Chondrocyte (in vitro differentiated cells): ENCODE results near the gene TBPL1. TPM values are rescaled to one million over a fixed set of nuclear protein-coding genes. Genes with fewer than 3 reads are reported as not detected.
A peak's percentile ranks its signal among the peaks of the same experiment; 100 is the strongest.
"Not testable (repeated sequence)": the region's sequence is repeated elsewhere in the genome, so short reads cannot be mapped to it uniquely, and the experiment has no call there.

Source experiments
- DNase-seq: peaks from one replicate; pipeline ENCODE4 v3.0.0; 2021; ENCODE audit warnings: mixed read lengths, low spot score
- H3K27ac Mint-ChIP-seq: one replicate; pipeline ENCODE4 v1.8.0; 2021; ENCODE audit warnings: mild to moderate bottlenecking, moderate library complexity, mixed read lengths; ENCODE audit not compliant: unreplicated experiment
- H3K27me3 Mint-ChIP-seq: 2 replicates; pipeline ENCODE4 v1.8.0; 2021; ENCODE audit warnings: low read depth, mixed read lengths
- H3K36me3 Mint-ChIP-seq: 2 replicates; pipeline ENCODE4 v1.8.0; 2021; ENCODE audit warnings: low read depth, mixed read lengths
- H3K4me1 Mint-ChIP-seq: 2 replicates; pipeline ENCODE4 v1.8.0; 2021; ENCODE audit warnings: low read depth, mild to moderate bottlenecking, mixed read lengths
- H3K4me3 Mint-ChIP-seq: one replicate; pipeline ENCODE4 v1.8.0; 2021; ENCODE audit warnings: mild to moderate bottlenecking, moderate library complexity, mixed read lengths; ENCODE audit not compliant: unreplicated experiment
- H3K9me3 Mint-ChIP-seq: 2 replicates; pipeline ENCODE4 v1.8.0; 2021; ENCODE audit warnings: low read depth, mixed read lengths
- total RNA-seq: library from RNA; stranded (reverse); gene quantifications from 3 replicates; pipeline ENCODE4 v1.2.1, GENCODE V29; 2021
- TF ChIP-seq, protein P1 (sequence below): fragments of 200-600 bp; sonication (generic); IDR thresholded peaks from 2 replicates; pipeline ENCODE4 v1.5.0; 2021; ENCODE audit warnings: antibody characterized with exemption, mild to moderate bottlenecking, moderate library complexity

Gene TBPL1
- total RNA-seq, 1 donor from 2014 or later = 28.5 TPM

DNA sequence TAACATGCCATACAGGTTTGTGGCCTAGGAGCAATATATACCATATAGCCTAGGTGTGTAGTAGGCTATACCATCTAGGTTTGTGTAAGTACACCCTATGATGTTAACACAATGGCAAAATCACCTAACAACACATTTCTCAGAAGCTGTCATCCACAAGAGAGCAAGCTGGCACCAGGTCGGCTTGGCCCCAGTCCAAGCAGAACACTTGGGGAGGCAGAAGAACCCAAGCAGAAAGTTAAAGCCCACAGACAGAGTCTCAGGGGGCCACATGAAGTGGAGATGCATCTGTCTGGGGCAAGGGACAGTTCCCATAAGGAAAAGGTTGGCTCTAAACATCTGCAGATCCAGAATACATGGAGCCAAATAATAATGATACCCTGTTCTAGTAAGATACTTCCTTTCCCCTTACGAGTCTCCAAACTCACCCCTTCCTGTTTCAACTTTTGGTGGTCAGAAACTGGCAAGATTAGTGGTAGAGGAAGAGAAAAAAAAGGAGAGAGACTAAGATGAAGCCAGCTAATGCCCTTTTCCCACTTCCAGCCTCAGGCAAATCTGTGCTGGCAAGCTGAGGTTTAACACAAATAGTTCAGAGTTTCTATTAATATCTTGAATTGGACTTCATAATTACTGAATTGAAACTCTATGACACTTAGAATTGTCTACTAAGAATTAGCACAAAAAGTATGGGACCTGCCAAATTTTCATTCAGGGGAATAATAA lies 34.7 kb upstream of the TBPL1 start:
- Mint-ChIP-seq H3K36me3 (peaks cover 2% of the 10 kb centered on the region), H3K4me3 (no peak overlapping the region), H3K4me1 (peaks cover 15% of the 10 kb centered on the region), H3K27me3 (no peaks in the 10 kb centered on the region), H3K9me3 (peaks cover 4% of the 10 kb centered on the region), H3K27ac (no peak overlapping the region)
- DNase-seq = no peak
- TF ChIP-seq, protein P1, sequence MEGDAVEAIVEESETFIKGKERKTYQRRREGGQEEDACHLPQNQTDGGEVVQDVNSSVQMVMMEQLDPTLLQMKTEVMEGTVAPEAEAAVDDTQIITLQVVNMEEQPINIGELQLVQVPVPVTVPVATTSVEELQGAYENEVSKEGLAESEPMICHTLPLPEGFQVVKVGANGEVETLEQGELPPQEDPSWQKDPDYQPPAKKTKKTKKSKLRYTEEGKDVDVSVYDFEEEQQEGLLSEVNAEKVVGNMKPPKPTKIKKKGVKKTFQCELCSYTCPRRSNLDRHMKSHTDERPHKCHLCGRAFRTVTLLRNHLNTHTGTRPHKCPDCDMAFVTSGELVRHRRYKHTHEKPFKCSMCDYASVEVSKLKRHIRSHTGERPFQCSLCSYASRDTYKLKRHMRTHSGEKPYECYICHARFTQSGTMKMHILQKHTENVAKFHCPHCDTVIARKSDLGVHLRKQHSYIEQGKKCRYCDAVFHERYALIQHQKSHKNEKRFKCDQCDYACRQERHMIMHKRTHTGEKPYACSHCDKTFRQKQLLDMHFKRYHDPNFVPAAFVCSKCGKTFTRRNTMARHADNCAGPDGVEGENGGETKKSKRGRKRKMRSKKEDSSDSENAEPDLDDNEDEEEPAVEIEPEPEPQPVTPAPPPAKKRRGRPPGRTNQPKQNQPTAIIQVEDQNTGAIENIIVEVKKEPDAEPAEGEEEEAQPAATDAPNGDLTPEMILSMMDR = no peak

DNA sequence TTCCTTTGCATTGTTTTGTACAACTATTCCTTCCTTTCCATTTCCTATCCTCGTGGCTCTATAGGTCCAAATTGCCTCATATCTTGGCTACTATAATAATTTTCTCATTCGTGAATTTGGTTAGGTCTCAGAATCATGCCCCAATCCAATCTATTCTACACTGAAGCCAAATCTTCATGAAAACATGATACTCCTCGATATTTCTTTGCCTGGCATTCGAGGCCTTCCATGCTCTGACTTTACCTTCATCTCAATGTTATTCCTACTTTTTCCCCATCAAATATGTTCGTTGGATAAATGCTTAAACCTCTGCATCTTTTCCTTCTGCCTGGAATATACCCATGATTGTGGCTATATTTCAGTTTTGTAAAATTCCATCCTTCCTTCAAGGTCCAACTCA lies 33.7 kb upstream of the TBPL1 start:
- no peak for DNase-seq
- no peak overlapping the region for H3K27ac Mint-ChIP-seq
- no peaks in the 10 kb centered on the region for H3K36me3 Mint-ChIP-seq
- H3K4me1 Mint-ChIP-seq = peaks cover 15% of the 10 kb centered on the region
- H3K27me3 Mint-ChIP-seq = no peaks in the 10 kb centered on the region
- H3K9me3 Mint-ChIP-seq = no peaks in the 10 kb centered on the region
- H3K4me3 Mint-ChIP-seq = no peak overlapping the region
- TF ChIP-seq, protein P1 = no peak

DNA sequence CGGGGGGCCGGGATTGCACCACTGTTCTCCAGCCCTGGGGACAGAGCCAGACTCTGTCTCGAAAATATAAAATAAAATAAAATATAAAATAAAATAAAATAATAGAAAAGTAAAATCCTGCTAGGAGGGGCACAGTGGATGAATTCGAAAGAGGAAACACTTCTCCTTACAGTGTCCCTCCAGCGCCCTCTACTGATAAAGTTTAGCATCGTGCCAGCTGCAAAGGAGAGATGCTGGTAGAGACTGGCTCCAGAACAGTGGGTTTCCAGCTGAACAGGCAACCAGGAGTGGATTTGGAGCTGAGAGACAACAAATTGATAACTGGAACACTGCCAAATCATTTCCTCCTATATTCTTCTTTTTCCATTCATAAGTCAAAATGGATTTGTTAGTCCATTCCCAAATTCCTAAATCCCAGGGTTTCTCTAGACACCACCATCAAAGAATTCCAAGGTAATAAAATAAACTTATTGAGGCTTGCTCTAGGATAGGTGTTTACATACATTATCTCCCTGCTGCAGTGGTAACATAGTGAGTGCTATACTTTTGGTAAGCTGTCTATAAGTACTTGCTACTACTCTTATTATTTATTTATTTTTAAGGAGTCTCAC lies 31.7 kb upstream of the TBPL1 start:
- TF ChIP-seq, protein P1 = peak; percentile 92
- Mint-ChIP-seq H3K9me3 (no peaks in the 10 kb centered on the region), H3K4me1 (peaks cover 15% of the 10 kb centered on the region), H3K27me3 (peaks cover 3% of the 10 kb centered on the region), H3K36me3 (no peaks in the 10 kb centered on the region), H3K27ac (no peak overlapping the region), H3K4me3 (no peak overlapping the region)
- DNase-seq = no peak

DNA sequence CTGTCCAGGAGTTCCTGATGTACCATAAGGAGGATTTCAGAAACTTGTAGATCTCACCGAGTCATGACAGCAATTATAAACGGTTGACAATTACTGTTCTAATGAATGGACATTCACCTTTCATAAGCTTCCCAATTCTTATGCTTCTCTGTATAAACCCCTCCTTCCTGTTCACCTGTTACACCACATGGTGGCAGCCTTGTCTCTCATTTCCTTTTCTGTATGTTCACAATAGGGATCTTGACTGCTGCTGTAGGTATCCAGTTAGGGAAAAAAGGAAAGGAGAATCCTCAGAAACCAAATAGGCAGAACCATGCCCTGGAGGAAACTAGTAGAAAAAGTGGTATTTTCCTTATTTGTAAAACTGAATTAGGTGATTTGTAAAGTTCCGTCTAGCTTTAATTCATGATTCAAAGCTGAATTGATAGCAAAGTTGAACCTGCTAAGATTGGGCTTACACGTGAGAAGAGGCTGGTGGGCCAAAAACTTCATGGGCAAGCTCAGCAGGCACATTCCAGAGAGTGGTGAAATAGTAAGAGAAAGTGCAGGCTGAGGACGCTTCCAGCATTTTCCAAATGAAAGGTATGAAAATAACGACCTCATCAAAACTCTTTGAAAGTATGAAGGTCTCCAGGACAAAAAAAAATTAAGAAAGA lies 29.0 kb upstream of the TBPL1 start:
- no peak for DNase-seq
- TF ChIP-seq, protein P1 = peak; percentile 94
- H3K27ac Mint-ChIP-seq = no peak overlapping the region

DNA sequence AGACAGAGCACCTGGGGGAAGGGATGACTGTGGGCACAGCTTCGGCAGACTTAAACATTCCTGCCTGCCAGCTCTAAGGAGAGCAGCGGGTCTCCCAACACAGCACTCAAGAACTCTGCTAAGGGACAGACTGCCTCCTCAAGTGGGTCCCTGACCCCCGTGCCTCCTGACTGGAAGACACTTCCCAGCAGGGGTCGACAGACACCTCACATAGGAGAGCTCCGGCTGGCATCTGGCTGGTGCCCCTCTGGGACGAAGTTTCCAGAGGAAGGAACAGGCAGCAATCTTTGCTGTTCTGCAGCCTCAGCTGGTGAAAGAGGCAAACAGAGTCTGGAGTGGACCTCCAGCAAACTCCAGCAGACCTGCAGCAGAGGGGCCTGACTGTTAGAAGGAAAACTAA lies 21.8 kb upstream of the TBPL1 start:
- Mint-ChIP-seq H3K9me3 (peaks cover 30% of the 10 kb centered on the region), H3K36me3 (peaks cover 12% of the 10 kb centered on the region)
- H3K27me3 Mint-ChIP-seq, DNase-seq, H3K27ac Mint-ChIP-seq, H3K4me3 Mint-ChIP-seq, H3K4me1 Mint-ChIP-seq: not testable (repeated sequence)

More for the DNA sequence above, 29.0 kb upstream of the TBPL1 start:
- Mint-ChIP-seq H3K9me3 (no peaks in the 10 kb centered on the region), H3K27me3 (peaks cover 6% of the 10 kb centered on the region), H3K4me1 (peaks cover 3% of the 10 kb centered on the region), H3K4me3 (no peak overlapping the region), H3K36me3 (no peaks in the 10 kb centered on the region)

DNA sequence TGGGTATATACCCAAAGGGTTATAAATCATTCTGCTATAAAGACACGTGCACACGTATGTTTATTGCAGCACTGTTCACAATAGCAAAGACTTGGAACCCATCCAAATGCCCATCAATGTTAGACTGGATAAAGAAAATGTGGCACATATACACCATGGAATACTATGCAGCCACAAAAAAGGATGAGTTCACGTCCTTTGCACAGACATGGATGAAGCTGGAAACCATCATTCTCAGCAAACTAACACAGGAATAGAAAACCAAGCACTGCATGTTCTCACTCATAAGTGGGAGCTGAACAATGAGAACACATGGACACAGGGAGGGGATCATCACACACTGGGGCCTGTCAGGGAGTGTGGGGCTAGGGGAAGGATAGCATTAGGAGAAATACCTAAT lies 16.7 kb upstream of the TBPL1 start:
- not testable (repeated sequence) for H3K27me3 Mint-ChIP-seq, DNase-seq, H3K4me1 Mint-ChIP-seq, H3K4me3 Mint-ChIP-seq, H3K27ac Mint-ChIP-seq
- H3K36me3 Mint-ChIP-seq = peaks cover 12% of the 10 kb centered on the region
- peaks cover 30% of the 10 kb centered on the region for H3K9me3 Mint-ChIP-seq
